Hepatic stellate cell (primary cell): ENCODE results near the gene PITPNM2.

Experiments
- DNase-seq: peaks from one replicate; pipeline ENCODE4 v3.0.0; 2011; ENCODE audit warnings: low spot score

PITPNM2 gene

GRCh38 chr12:123143736-123144461 lies 7.0 kb downstream of the PITPNM2 start:
- no peak for DNase-seq

GRCh38 chr12:123142921-123143735 lies 7.8 kb downstream of the PITPNM2 start:
- no peak for DNase-seq

GRCh38 chr12:123142518-123142840 lies 8.4 kb downstream of the PITPNM2 start:
- no peak for DNase-seq

- peak; percentile 53 for DNase-seq
Measured at GRCh38 chr12:123141615-123142517, 9.0 kb downstream of the PITPNM2 start.

GRCh38 chr12:123140676-123141614 lies 9.9 kb downstream of the PITPNM2 start:
- DNase-seq = no peak

- peak; percentile 13 for DNase-seq
Measured at GRCh38 chr12:123139926-123140675, 10.8 kb downstream of the PITPNM2 start.

- no peak for DNase-seq
Measured at GRCh38 chr12:123135688-123136087, 15.2 kb downstream of the PITPNM2 start.

- DNase-seq = no peak
Measured at GRCh38 chr12:123134826-123135225, 16.1 kb downstream of the PITPNM2 start.

GRCh38 chr12:123134271-123134671 lies 16.6 kb downstream of the PITPNM2 start:
- DNase-seq = no peak

- DNase-seq = no peak
Measured at GRCh38 chr12:123133701-123134100, 17.2 kb downstream of the PITPNM2 start.

GRCh38 chr12:123132951-123133619 lies 17.8 kb downstream of the PITPNM2 start:
- no peak for DNase-seq

GRCh38 chr12:123131879-123132402 lies 18.9 kb downstream of the PITPNM2 start:
- DNase-seq = no peak

GRCh38 chr12:123131291-123131832 lies 19.5 kb downstream of the PITPNM2 start:
- peak; percentile 23 for DNase-seq

- no peak for DNase-seq
Measured at GRCh38 chr12:123129621-123130020, 21.3 kb downstream of the PITPNM2 start.

- DNase-seq = no peak
Measured at GRCh38 chr12:123127182-123127495, 23.8 kb downstream of the PITPNM2 start.

GRCh38 chr12:123126294-123127181 lies 24.4 kb downstream of the PITPNM2 start:
- DNase-seq = peak; percentile 97

GRCh38 chr12:123122626-123123025 lies 28.3 kb downstream of the PITPNM2 start:
- DNase-seq = no peak

GRCh38 chr12:123121670-123122069 lies 29.2 kb downstream of the PITPNM2 start:
- DNase-seq = no peak
